NB4 (cell line): Measurements from ENCODE around the gene TPRG1.

Experiments
- DNase-seq: peaks from one replicate; pipeline ENCODE4 v3.0.0; 2010; ENCODE audit warnings: low read depth
- H3K4me3 ChIP-seq: one replicate; pipeline ENCODE4 v1.5.1; 2011; ENCODE audit warnings: mild to moderate bottlenecking, low read depth, low read length, moderate library complexity
- MYC ChIP-seq: IDR thresholded peaks from 2 replicates; pipeline ENCODE4 v1.6.1; 2011; ENCODE audit warnings: low read depth, low read length
- POLR2A ChIP-seq: IDR thresholded peaks from 2 replicates; pipeline ENCODE4 v1.6.1; 2011; ENCODE audit warnings: mild to moderate bottlenecking; ENCODE audit not compliant: insufficient read length; ENCODE audit errors: extremely low read depth
- TF ChIP-seq, protein P1 (sequence below): IDR thresholded peaks from one replicate; pipeline ENCODE4 v1.5.1; 2012; ENCODE audit warnings: low read depth, low read length
- TF ChIP-seq, protein P2 (sequence below): IDR thresholded peaks from 2 replicates; pipeline ENCODE4 v1.6.1; 2011; ENCODE audit warnings: low read depth, low read length

Gene TPRG1

DNA sequence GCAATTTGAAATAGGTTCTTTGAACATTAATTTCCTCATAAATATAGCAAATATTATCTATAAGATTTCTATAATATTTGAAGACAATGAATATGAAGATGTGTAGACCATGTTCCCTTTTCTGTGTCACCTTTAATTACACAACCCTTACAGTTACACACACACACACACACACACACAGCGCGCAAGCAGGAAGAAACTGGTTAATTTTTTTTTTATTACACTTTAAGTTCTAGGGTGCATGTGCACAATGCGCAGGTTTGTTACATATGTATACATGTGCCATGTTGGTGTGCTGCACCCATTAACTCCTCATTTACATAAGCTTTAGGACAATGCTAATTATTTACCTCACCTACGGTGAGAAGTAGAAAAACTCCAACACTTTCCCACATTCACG lies 122.9 kb downstream of the TPRG1 start:
- TF ChIP-seq, protein P1, sequence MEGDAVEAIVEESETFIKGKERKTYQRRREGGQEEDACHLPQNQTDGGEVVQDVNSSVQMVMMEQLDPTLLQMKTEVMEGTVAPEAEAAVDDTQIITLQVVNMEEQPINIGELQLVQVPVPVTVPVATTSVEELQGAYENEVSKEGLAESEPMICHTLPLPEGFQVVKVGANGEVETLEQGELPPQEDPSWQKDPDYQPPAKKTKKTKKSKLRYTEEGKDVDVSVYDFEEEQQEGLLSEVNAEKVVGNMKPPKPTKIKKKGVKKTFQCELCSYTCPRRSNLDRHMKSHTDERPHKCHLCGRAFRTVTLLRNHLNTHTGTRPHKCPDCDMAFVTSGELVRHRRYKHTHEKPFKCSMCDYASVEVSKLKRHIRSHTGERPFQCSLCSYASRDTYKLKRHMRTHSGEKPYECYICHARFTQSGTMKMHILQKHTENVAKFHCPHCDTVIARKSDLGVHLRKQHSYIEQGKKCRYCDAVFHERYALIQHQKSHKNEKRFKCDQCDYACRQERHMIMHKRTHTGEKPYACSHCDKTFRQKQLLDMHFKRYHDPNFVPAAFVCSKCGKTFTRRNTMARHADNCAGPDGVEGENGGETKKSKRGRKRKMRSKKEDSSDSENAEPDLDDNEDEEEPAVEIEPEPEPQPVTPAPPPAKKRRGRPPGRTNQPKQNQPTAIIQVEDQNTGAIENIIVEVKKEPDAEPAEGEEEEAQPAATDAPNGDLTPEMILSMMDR: no peak
- TF ChIP-seq MYC (no peak), POLR2A (no peak)
- TF ChIP-seq, protein P2, sequence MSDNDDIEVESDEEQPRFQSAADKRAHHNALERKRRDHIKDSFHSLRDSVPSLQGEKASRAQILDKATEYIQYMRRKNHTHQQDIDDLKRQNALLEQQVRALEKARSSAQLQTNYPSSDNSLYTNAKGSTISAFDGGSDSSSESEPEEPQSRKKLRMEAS: no peak
- no peak overlapping the region for H3K4me3 ChIP-seq
- no peak for DNase-seq

DNA sequence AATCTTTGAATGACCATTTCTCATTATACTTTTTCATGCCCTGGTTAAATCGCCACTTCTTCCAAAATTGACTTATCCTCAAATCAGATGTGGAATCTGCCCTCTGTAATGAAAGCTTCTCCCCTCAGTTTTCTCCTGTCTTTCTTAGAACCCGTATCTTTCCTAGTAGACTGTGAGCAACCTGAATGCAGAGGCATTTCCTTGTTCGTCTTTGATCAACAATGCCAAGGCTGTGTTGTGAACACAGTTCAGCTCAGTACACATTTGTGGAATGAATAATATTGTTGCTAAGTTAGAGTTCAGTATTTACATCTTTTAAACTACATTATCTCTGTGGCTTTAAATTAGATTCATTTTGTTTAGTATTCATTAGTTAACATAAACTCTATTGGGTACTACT lies 123.3 kb downstream of the TPRG1 start:
- H3K4me3 ChIP-seq: no peak overlapping the region
- DNase-seq: no peak
- TF ChIP-seq, protein P1: no peak
- TF ChIP-seq POLR2A: no peak
- TF ChIP-seq MYC: no peak
- TF ChIP-seq, protein P2: no peak

DNA sequence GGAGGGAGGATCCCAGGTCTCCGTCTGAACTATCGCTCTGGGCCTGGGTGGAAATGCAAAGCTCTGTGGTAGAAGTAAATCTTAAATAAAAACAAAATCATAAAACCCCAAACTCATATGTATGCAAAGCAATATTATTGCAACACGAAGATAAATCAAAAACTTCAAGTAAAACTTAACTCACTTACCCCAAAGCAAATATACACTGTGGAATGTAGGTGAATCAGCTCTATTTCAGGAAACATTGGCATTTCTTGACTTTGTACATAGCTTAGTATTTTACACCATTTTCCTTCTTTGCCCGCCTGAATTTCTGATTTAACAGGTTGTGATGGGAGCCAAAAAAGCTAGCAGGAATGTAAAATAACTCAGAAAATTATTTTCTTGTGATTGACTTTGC lies 126.2 kb downstream of the TPRG1 start:
- DNase-seq: no peak
- H3K4me3 ChIP-seq: no peak overlapping the region
- TF ChIP-seq MYC (no peak), POLR2A (no peak)
- TF ChIP-seq, protein P1: no peak
- TF ChIP-seq, protein P2: no peak

DNA sequence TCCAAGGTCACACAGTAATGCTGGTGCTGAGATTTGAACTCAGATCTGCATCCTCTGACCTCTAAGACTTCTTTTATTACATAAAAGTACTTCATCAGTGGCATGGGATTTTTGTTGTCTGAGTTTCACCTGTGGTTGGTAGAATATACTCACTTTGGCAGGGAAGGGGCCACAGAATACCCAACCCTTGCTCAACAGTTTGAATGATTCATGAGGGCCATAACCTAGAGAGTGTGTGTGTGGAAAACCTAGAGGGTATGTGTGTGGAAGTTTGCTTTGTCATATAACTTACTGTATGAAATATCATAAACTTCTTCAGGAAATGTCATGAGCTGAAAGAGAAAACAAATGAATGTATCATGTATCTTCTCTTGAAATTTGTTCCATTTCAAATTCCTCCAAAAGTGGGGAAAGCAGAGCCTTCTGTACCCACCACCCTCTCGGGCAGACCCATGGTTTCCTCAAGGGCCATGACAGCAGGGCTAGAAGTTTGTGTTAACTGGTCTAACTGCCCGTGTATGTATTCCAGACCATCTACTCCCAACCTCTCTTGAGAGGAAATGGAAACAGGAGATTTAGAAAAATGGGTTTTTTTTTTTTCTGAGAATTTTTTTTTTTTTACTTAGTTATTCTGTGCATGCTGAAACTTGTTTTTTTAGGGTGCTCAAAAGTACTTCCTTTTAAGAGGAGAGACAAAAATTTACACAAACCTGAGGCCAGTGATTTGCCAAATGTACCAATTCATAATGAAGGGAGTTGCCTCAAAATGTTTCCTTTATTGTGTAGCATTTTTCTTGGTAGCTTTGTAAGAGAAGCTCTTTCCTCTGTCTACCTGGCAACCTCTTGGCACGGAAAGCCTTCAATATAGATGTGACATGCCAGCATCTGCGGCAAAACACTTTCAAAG lies 127.0 kb downstream of the TPRG1 start:
- DNase-seq: peak; percentile 12
- H3K4me3 ChIP-seq: no peak overlapping the region
- TF ChIP-seq, protein P2: no peak
- TF ChIP-seq, protein P1: no peak

DNA sequence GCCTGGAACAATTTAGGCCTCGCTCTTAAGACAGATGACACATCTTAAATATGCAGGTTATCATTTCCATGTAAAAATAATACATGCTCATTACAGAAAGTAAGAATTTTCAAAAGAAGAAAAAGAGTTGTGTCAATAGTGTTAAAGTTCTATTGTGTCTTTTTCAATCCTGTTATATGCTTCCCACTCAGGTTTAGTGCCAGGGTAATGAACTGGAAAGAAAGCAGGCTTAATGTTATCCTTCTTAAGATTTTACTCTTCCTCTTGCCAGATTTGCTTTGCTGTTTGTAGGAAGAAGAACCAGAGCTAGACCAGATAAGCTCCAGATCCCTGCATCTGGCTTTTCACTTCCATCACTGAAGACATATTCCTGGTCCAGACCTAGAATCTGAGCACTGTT lies 128.6 kb downstream of the TPRG1 start:
- no peak overlapping the region for H3K4me3 ChIP-seq
- no peak for TF ChIP-seq POLR2A
- TF ChIP-seq MYC: no peak
- TF ChIP-seq, protein P2: no peak
- TF ChIP-seq, protein P1: no peak
- DNase-seq: no peak
